CD4-positive, alpha-beta T cell treated with Interferon gamma for 1 hour (primary cell): ENCODE results near the gene VWC2L.

ENCODE experiments used
- DNase-seq: peaks from one replicate; pipeline ENCODE4 v3.0.0-alpha.2; 2020

The VWC2L gene

GRCh38 chr2:214604861-214605260, 194.0 kb downstream of the VWC2L start:
- DNase-seq = no peak

- DNase-seq = no peak
These were observed 196.2 kb downstream of the VWC2L start for GRCh38 chr2:214607051-214607450.

- no peak for DNase-seq
These were observed 200.2 kb downstream of the VWC2L start for GRCh38 chr2:214611015-214611414.

GRCh38 chr2:214624166-214624760, 213.4 kb downstream of the VWC2L start:
- no peak for DNase-seq

GRCh38 chr2:214628091-214628490, 217.2 kb downstream of the VWC2L start:
- DNase-seq = no peak
